Lower leg skin (tissue), 4 donors: Measurements from ENCODE around the gene PCGF2. TPM values are rescaled to one million over a fixed set of nuclear protein-coding genes. Genes with fewer than 3 reads are reported as not detected.

ENCODE experiments used
- DNase-seq, 2 donors: peaks; one replicate each; pipeline ENCODE4 v3.0.0-alpha.2; 2019; ENCODE audit warnings: low spot score in 2 of 2
- H3K4me3 ChIP-seq: fragments of 200-600 bp; sonication (generic); 2 replicates; pipeline ENCODE4 v1.5.1; 2017; ENCODE audit warnings: mild to moderate bottlenecking, low read depth; ENCODE audit not compliant: poor library complexity, severe bottlenecking
- CTCF ChIP-seq, 3 donors: fragments of 450-650 bp; IDR thresholded peaks; one replicate each; pipeline ENCODE4 v1.5.1; 2016; ENCODE audit warnings: antibody characterized with exemption in 3 of 3, mild to moderate bottlenecking in 3 of 3, moderate library complexity in 2 of 3
- POLR2A ChIP-seq, 2 donors: fragments of 450-650 bp; IDR thresholded peaks; one replicate each; pipeline ENCODE4 v1.6.1; 2016 to 2017; ENCODE audit warnings: antibody characterized with exemption in 2 of 2, mild to moderate bottlenecking in 1 of 2, moderate library complexity in 1 of 2
- WGBS, 2 donors: methylation state at CpG; one replicate each; pipeline ENCODE4 v1.1.5; 2018; 5-methylcytosine and 5-hydroxymethylcytosine counted together
- intact Hi-C: fragments of 100-400 bp; cut with DNase I; formaldehyde crosslinking; loops from one replicate; pipeline ENCODE4 v1.15.0; 2023; ENCODE audit warnings: low total_unique reads
- total RNA-seq, 4 donors: library from RNA; depleted of rRNA; stranded (reverse); fragments of >200 nt; gene quantifications; one replicate each; pipeline ENCODE4 v1.1.0, GENCODE V29; 2016

PCGF2 gene
- total RNA-seq, 4 donors from 2014 or later: 7.5 to 11.4 (median 8.6) TPM

GRCh38 chr17:38698760-38699159, 49.4 kb downstream of the PCGF2 start:
- 89 to 90% methylated on average over 5 of the region's 5 CpGs for WGBS, 2 donors
- intact Hi-C loops: no loop called here

DNA sequence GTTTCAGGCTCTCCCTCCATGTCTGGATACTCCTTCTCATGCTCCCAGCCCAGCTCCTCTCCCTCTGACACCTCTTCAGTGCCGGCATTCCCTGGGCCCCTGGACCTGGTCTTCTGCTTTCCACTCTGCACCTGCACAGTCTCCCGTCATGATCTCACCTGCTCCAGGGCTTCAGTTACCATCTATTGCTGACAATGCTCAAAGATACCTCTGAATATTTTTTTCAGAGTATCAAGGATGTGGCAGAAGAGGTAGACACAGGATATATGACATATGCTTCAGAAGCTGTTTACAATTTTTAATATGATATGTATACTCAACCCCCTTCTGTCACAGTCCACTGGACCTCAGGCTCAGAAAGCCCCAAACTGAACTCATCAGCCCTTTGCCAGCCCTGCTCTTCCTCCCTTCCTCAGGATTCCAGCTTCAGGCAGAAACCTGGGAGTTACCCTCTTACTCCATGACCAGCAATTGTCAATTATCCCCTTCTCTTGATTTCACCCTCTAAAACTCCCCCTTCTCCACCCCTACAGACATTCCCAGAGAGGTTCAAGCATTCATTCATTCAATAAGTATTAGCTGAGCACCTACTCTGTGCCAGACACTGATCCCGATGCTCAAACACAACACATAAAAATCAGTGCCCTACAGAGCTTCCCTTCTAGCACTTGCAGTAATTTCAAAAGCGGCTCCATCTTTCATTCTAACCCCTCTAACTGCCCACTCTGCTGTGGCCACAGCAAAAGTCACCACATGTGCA, 50.9 kb downstream of the PCGF2 start:
- TF ChIP-seq POLR2A (IDR thresholded peaks at IDR 0.05) (no peak), CTCF (IDR thresholded peaks at IDR 0.05) (no peak)
- no peak for DNase-seq
- H3K4me3 ChIP-seq: no peak overlapping the region
- WGBS, 2 donors: 79 to 83% methylated on average over 4 of the region's 4 CpGs
- intact Hi-C loops: no loop called here

More at GRCh38 chr17:38698760-38699159, 49.4 kb downstream of the PCGF2 start:
- DNase-seq: no peak
- H3K4me3 ChIP-seq: no peak overlapping the region
- TF ChIP-seq CTCF (IDR thresholded peaks at IDR 0.05) (no peak), POLR2A (IDR thresholded peaks at IDR 0.05) (no peak)

DNA sequence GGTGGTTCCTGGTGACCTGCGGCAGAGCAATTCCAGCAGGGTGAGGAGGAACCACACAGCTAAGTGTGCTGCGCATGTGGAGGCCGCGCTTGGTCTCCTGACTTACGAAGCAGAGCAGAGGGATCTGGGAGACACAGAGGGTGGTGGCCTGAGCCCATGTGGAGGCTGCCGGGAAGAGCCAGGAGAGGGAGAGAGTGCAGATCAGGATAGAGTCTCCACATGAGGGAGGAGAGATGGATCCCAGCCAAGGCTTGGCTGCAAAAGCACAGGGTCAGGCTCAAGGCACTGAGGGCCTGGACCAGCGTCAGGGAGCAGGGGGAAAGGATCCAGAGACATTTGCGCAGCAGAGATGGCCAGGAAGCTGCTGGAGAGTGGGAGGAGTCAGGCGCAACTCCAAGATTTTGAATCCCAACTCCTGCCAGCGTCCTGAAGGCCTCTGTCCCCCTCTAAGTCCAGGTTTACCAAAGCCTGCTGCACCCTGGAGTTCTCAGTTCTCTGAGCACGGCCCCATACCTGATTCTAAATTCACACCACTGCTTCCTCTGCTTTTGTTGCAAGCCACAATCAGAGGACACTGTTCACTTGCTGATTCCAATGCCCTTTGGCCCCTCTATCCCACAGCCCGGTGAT, 54.3 kb downstream of the PCGF2 start:
- TF ChIP-seq CTCF (IDR thresholded peaks at IDR 0.05): no peak
- TF ChIP-seq POLR2A (IDR thresholded peaks at IDR 0.05): no peak
- intact Hi-C loops: no loop called here
- 45 to 60% methylated on average over 12 of the region's 12 CpGs for WGBS, 2 donors
- peak; percentile 71 to 95 for DNase-seq
- no peak overlapping the region for H3K4me3 ChIP-seq

DNA sequence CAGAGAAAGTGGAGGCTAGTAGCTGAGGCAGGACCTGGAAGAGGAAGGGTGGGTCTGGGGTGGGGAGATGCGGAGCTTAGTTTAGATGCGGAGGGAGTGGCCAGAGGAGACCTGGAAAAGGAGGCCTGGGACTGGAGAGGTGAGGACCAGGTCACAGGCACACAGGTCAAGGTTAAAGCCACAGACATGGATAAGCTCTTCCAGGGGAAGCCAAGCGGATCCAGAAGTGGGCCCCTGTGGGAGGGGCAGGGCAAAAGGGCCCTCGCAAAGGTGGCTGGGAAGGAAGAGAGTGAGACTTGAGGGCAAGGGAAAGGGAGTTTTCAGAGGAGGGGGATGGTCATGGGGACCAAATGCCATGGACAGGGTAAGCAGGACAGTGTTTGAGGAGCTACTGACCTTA, 57.0 kb downstream of the PCGF2 start:
- 84 to 89% methylated on average over 4 of the region's 4 CpGs for WGBS, 2 donors
- TF ChIP-seq POLR2A (IDR thresholded peaks at IDR 0.05) (no peak), CTCF (IDR thresholded peaks at IDR 0.05) (peak in 1 of 3 donors; percentile 57)
- no peak for DNase-seq
- no peak overlapping the region for H3K4me3 ChIP-seq
- intact Hi-C loops: no loop called here

GRCh38 chr17:38690386-38690785, 57.8 kb downstream of the PCGF2 start:
- H3K4me3 ChIP-seq: no peak overlapping the region
- DNase-seq: no peak
- TF ChIP-seq CTCF (IDR thresholded peaks at IDR 0.05) (no peak), POLR2A (IDR thresholded peaks at IDR 0.05) (no peak)
- WGBS, 2 donors: 87 to 91% methylated on average over 4 of the region's 4 CpGs
- intact Hi-C loops: no loop called here
